ENCODE measurements around the gene HOXB2.

Gene HOXB2

DNA sequence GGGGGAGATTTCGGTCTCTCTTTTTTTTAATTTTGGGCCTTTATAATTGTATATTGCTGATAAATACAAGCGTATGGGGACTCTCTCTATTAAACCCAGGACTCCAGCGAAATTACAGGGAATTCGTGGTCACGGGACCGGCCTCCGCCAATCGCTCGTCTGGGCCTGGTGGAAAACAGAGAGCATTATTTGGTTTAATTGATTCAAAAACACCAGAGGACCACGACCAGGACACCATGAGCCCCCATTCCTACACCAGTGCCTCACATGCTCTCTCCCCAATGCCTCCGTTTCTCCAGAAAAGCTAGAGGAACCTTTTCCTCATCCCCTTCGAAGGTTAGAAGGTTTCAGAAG is at the start of gene HOXB2:
Gene HOXB2 (minus strand): TSS at position 88 of the 354 bp plus-strand sequence. CDS start 198 bp downstream, outside the sequence.
- Histone ChIP-seq H3K27me3 (ENCODE audit: control insufficient read depth, insufficient read depth, low read length) (peaks cover 97% of the 10 kb centered on the region), H3K4me1 (ENCODE audit: control insufficient read depth, insufficient read depth, low read length) (peaks cover 72% of the 10 kb centered on the region), H3K9ac (ENCODE audit: low read length) (peak within 1 kb of the TSS; percentile 88), H3K9me3 (ENCODE audit: control insufficient read depth, insufficient read depth, low read depth, low read length) (no peaks in the 10 kb centered on the region), H3K4me3 (ENCODE audit: low read depth, low read length) (peak within 1 kb of the TSS; percentile 80), H3K27ac (ENCODE audit: low read depth, low read length) (peak within 1 kb of the TSS; percentile 35; the same call in 1 of the 2 replicates), H3K36me3 (ENCODE audit: control insufficient read depth, insufficient read depth, low read length) (no peaks in the 10 kb centered on the region)

DNA sequence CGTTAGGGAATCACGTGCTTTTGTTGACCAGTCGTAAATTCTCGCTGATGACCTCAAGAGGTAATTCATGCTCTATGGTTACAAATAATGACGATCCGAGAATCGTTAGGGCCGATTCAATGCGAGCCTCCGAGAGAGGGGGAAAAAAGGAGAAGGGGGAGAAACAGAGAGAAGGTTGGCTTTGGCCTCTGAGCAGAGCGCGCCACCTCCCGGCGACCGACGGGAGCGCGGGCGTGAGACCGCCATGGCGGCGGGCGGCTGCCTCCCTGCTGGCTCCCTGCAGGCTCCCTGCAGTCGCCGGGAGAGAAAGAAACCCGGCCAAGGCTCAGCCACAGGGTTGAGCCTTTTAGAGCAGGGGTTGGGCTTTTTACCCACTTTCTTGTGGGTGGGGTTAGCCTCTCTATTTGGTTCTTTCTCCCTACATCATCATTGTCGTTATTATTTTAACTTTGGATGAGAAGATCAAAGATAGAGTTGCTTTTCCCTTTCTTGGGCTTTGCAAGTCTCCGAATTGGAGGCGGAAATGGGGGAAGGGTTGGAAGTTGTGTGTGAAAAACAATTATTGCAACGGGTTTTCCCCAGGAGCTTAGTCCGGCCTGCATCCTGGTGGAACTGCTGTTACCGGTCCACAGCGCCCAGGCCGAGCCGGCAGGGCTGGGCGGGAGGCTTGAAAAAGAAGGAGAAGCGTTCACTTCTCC is 49.1 kb upstream of the HOXB2 start:
- no peaks in the 10 kb centered on the region; the same call in 1 of the 2 replicates for H3K36me3 ChIP-seq (ENCODE audit: control insufficient read depth, insufficient read depth, low read length)
- peaks cover 45% of the 10 kb centered on the region for H3K4me1 ChIP-seq (ENCODE audit: control insufficient read depth, insufficient read depth, low read length)
- no peaks in the 10 kb centered on the region for H3K9me3 ChIP-seq (ENCODE audit: control insufficient read depth, insufficient read depth, low read depth, low read length)
- H3K9ac ChIP-seq (ENCODE audit: low read length), result peak overlapping the region; percentile 87
- H3K27me3 ChIP-seq (ENCODE audit: control insufficient read depth, insufficient read depth, low read length), result peaks cover 100% of the 10 kb centered on the region
- H3K27ac ChIP-seq (ENCODE audit: low read depth, low read length), result no peak overlapping the region; the same call in 1 of the 2 replicates
- peak overlapping the region; percentile 57 for H3K4me3 ChIP-seq (ENCODE audit: low read depth, low read length)

DNA sequence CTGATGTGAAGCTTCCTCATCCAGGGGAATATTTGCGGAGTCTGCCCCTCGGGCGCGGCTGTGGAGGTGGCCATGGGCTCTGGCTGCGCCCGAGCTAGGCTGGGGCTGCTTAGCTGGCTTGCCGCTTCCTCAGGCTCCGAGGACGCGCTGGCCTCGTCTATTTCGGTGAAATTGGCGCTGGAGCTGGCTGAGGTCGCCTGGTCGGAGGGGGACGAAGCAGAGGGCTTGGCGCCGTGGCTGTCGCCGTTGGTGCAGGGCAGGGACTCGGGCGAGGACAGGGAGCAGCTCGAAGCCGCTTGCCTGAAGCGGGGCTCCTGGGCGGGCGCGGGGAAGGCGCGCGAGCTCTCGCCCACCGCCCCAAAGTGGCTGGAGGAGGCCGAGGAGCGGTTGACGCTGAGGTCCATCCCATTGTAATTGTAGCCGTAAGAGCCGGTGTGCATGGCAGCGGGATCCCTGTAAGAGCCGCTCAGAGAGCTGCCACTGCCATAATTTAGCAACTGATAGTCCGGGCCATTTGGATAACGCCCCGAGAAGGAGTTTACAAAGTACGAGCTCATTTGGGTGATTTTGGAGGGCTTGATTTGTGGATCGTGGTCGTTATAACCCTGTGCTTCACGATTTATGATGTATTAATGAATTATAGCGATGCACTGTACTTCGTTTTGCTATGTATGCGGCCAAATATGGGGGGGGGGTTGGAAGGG is 48.4 kb upstream of the HOXB2 start, which contains the start of gene HOXB5:
Gene HOXB5 (minus strand): TSS at position 654 of the 704 bp plus-strand sequence. CDS start 97 bp downstream, at position 557.
- no peak within 1 kb of the TSS; the same call in 1 of the 2 replicates for H3K27ac ChIP-seq (ENCODE audit: low read depth, low read length)
- H3K9ac ChIP-seq (ENCODE audit: low read length), result peak within 1 kb of the TSS; percentile 87
- H3K4me3 ChIP-seq (ENCODE audit: low read depth, low read length), result peak within 1 kb of the TSS; percentile 57
- no peaks in the 10 kb centered on the region for H3K9me3 ChIP-seq (ENCODE audit: control insufficient read depth, insufficient read depth, low read depth, low read length)
- peaks cover 42% of the 10 kb centered on the region for H3K4me1 ChIP-seq (ENCODE audit: control insufficient read depth, insufficient read depth, low read length)
- H3K36me3 ChIP-seq (ENCODE audit: control insufficient read depth, insufficient read depth, low read length), result no peaks in the 10 kb centered on the region; the same call in 1 of the 2 replicates
- peaks cover 100% of the 10 kb centered on the region for H3K27me3 ChIP-seq (ENCODE audit: control insufficient read depth, insufficient read depth, low read length)

DNA sequence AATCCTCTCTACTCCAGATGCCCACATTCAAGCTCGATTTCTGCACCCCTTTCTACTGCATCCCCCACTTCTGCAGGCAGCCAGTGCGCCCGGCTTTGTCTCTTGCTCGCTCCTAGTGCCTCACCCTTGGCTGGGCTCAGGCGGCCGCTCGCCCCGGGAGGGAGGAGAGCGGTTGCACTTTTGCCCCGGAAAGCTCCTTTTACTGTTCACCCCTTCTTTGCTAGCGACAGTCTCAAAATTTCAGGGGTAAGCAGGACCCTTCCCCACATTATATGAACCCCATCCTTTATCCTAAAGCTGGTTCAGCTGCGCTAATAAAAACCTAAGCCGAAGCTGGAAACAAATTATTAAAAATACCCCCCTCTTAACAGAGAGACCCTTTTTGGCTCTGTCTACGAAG is 47.7 kb upstream of the HOXB2 start:
- Histone ChIP-seq H3K27me3 (ENCODE audit: control insufficient read depth, insufficient read depth, low read length) (peaks cover 100% of the 10 kb centered on the region), H3K9me3 (ENCODE audit: control insufficient read depth, insufficient read depth, low read depth, low read length) (no peaks in the 10 kb centered on the region), H3K27ac (ENCODE audit: low read depth, low read length) (no peak overlapping the region; the same call in 1 of the 2 replicates), H3K36me3 (ENCODE audit: control insufficient read depth, insufficient read depth, low read length) (no peaks in the 10 kb centered on the region; the same call in 1 of the 2 replicates), H3K9ac (ENCODE audit: low read length) (peak overlapping the region; percentile 87), H3K4me3 (ENCODE audit: low read depth, low read length) (peak overlapping the region; percentile 57; the same call in 1 of the 2 replicates), H3K4me1 (ENCODE audit: control insufficient read depth, insufficient read depth, low read length) (peaks cover 36% of the 10 kb centered on the region)

DNA sequence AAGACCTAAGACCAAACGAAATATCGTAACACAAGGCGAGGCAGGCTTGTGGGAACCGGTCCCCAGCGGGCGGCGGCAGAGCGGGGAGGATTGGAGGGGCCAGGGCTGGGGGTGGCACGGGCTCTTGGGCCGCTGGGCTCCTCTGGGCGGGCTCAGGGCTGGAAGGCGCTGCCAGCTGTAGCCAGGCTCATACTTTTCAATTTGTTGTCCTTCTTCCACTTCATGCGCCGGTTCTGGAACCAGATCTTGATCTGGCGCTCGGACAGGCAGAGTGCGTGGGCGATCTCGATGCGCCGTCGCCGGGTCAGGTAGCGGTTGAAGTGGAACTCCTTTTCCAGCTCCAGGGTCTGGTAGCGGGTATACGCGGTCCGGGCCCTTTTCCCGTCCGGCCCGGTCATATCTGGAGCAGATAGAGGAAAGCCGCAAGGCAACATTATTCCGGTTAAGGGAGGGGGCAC is 47.2 kb upstream of the HOXB2 start:
- no peak overlapping the region for H3K27ac ChIP-seq (ENCODE audit: low read depth, low read length)
- H3K9me3 ChIP-seq (ENCODE audit: control insufficient read depth, insufficient read depth, low read depth, low read length), result no peaks in the 10 kb centered on the region
- peak overlapping the region; percentile 57; the same call in 1 of the 2 replicates for H3K4me3 ChIP-seq (ENCODE audit: low read depth, low read length)
- no peaks in the 10 kb centered on the region; the same call in 1 of the 2 replicates for H3K36me3 ChIP-seq (ENCODE audit: control insufficient read depth, insufficient read depth, low read length)
- H3K4me1 ChIP-seq (ENCODE audit: control insufficient read depth, insufficient read depth, low read length), result peaks cover 32% of the 10 kb centered on the region; the same call in 1 of the 2 replicates
- H3K27me3 ChIP-seq (ENCODE audit: control insufficient read depth, insufficient read depth, low read length), result peaks cover 100% of the 10 kb centered on the region
- H3K9ac ChIP-seq (ENCODE audit: low read length), result peak overlapping the region; percentile 87

DNA sequence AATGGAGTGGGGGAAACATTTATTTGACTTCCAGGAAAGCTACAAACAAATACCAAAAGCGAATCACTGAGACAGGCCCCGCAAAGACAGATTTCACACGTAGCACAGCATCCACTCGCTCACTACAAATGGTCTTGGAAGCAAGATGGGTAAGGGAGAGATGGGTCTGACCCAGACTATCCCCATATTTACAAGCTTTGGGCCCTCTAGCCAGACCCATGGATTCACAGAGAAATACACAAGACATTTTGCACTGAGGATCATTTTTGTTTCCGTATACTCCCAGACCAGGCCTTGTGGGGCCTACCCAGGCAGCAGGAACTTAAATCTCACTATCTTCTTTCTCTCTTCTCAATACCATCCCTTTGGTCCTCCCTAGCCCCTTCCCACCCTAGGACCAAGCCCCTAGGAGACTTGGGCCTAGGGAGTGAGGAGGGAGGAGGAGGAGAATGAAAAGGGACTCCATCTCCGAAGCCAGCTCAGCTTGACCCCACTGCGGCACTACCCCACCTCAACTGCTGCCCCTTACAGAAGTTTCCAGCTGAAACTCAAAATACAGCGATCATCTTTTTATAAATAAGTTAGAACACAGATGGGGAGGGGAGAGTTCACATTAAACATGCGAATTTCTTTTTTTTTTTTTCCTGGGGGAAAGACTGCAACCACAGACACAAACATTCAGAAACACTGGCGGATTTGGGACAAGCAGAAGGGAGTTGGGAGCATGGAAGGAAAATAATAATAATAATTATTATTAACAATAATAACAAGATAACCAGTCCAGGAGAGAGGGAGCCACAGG is 46.5 kb upstream of the HOXB2 start:
- no peak overlapping the region; the same call in 1 of the 2 replicates for H3K27ac ChIP-seq (ENCODE audit: low read depth, low read length)
- H3K27me3 ChIP-seq (ENCODE audit: control insufficient read depth, insufficient read depth, low read length), result peaks cover 100% of the 10 kb centered on the region
- no peaks in the 10 kb centered on the region; the same call in 1 of the 2 replicates for H3K36me3 ChIP-seq (ENCODE audit: control insufficient read depth, insufficient read depth, low read length)
- H3K9ac ChIP-seq (ENCODE audit: low read length), result peak overlapping the region; percentile 87
- H3K4me1 ChIP-seq (ENCODE audit: control insufficient read depth, insufficient read depth, low read length), result peaks cover 26% of the 10 kb centered on the region
- H3K4me3 ChIP-seq (ENCODE audit: low read depth, low read length), result peak overlapping the region; percentile 57; the same call in 1 of the 2 replicates
- no peaks in the 10 kb centered on the region for H3K9me3 ChIP-seq (ENCODE audit: control insufficient read depth, insufficient read depth, low read depth, low read length)

DNA sequence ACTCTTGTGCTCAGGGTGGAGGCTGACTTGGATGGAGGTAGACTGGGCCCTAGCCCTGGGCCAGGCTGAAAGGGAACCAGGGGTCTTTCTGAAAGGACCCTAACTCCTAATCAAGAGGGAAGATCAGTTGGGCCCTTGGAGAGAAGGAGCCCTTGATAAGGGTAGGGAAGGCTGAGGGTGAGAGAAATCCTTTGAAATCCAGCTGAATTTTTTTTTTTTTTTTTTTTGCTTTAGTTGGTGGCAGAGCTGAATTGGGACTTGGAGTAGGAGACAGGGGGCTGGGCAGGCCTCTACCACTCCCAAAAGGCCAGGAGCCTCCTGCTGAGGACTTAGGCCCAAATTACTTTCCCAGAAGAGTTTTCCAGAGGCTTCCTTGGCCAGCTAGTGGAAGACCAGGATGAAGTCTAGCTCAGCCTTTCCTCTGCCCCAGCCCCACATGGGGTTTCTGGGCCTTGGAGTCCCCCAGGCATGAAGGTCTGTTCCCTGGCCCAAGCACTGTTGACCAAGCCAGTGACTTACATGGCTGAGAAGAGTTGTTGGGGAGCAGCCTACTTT is 45.8 kb upstream of the HOXB2 start:
- Histone ChIP-seq H3K9ac (ENCODE audit: low read length) (peak overlapping the region; percentile 87), H3K9me3 (ENCODE audit: control insufficient read depth, insufficient read depth, low read depth, low read length) (no peaks in the 10 kb centered on the region), H3K4me3 (ENCODE audit: low read depth, low read length) (peak overlapping the region; percentile 57; the same call in 1 of the 2 replicates), H3K36me3 (ENCODE audit: control insufficient read depth, insufficient read depth, low read length) (no peaks in the 10 kb centered on the region; the same call in 1 of the 2 replicates), H3K27ac (ENCODE audit: low read depth, low read length) (no peak overlapping the region; the same call in 1 of the 2 replicates), H3K4me1 (ENCODE audit: control insufficient read depth, insufficient read depth, low read length) (peaks cover 21% of the 10 kb centered on the region), H3K27me3 (ENCODE audit: control insufficient read depth, insufficient read depth, low read length) (peaks cover 100% of the 10 kb centered on the region)

DNA sequence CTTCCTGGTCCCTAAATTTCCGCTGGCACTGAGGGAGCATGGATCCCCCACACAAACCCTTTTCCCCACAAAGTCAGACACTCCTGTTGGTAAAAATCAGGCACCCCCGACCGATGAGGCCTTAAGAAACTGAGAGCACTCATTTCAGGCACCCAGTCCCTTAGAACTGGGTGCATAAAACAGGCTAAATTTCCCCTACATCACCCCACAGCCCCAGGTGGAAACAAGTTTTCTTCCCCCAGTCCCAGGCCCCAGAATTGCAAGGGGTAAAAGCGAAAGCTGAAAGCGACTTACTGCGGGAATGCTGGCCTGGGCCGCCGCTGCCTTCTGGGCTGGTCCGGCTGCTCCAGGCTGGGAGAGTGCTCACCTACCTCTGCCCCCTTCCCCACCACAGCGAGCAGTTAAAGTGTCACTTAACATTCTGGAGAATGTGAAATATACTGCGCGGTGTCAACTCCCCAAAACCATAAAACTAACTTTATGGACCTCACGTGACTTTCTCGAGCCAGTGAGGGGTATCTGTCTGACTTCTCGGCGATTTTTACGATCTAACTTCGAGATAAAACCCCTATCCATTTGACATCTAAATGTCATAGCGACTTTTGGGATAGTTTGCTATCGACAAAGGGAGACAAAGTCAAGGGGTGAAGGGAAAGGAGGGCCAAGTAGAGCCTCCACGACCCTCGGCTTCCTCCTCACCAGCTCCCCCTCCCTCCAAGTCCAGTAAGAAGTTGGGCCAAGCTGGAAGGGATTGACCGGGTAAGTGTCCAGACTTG is 45.1 kb upstream of the HOXB2 start, which contains the start of gene HOXB3:
Gene HOXB3 (minus strand): TSS at position 411 of the 776 bp plus-strand sequence. CDS start 37,767 bp downstream, outside the sequence.
- Histone ChIP-seq H3K4me3 (ENCODE audit: low read depth, low read length) (peak within 1 kb of the TSS; percentile 57), H3K9ac (ENCODE audit: low read length) (peak within 1 kb of the TSS; percentile 87), H3K27ac (ENCODE audit: low read depth, low read length) (peak within 1 kb of the TSS; percentile 7; the same call in 1 of the 2 replicates), H3K4me1 (ENCODE audit: control insufficient read depth, insufficient read depth, low read length) (peaks cover 21% of the 10 kb centered on the region), H3K27me3 (ENCODE audit: control insufficient read depth, insufficient read depth, low read length) (peaks cover 100% of the 10 kb centered on the region), H3K36me3 (ENCODE audit: control insufficient read depth, insufficient read depth, low read length) (no peaks in the 10 kb centered on the region; the same call in 1 of the 2 replicates), H3K9me3 (ENCODE audit: control insufficient read depth, insufficient read depth, low read depth, low read length) (no peaks in the 10 kb centered on the region)

DNA sequence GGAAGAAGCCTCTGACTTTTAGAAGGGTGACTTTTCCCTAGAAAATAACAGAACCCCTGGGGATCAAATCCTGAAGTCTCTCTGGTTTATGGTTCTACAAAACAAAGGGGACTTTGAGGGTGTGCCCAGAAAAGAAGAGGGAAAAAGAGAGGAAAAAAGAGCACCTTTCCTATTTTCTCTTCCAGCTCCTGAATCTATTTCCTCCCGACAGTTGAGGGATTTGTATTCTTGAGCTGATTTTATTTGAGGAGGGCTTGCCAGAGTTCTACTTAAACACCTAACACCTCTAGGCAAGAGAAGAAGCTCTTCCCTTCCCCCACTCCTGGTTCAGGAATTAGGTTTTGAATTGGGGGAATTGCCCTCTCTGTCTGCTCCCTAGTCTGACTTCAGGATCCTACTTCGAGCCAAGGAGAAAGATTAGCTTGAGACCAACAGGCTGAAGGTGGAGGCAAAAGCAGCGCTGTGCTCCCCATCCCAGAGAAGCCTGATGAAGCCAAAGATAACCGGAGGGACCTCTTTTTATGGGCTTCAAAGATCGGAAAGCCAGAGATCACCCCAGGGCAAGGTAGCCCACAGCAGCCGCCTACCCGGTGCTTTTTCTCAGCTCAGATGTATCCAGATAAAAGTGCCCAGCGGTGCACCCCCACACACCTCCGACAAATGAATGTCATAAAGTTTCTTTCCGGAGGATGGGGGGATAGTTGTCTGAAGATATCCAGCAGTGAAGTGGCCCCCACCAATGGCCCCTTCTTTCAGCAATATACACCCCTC is 44.3 kb upstream of the HOXB2 start:
- Histone ChIP-seq H3K9ac (ENCODE audit: low read length) (peak overlapping the region; percentile 83), H3K27ac (ENCODE audit: low read depth, low read length) (peak overlapping the region; percentile 7; the same call in 1 of the 2 replicates), H3K9me3 (ENCODE audit: control insufficient read depth, insufficient read depth, low read depth, low read length) (no peaks in the 10 kb centered on the region), H3K36me3 (ENCODE audit: control insufficient read depth, insufficient read depth, low read length) (no peaks in the 10 kb centered on the region; the same call in 1 of the 2 replicates), H3K4me3 (ENCODE audit: low read depth, low read length) (peak overlapping the region; percentile 57), H3K27me3 (ENCODE audit: control insufficient read depth, insufficient read depth, low read length) (peaks cover 100% of the 10 kb centered on the region), H3K4me1 (ENCODE audit: control insufficient read depth, insufficient read depth, low read length) (peaks cover 16% of the 10 kb centered on the region)
